ENCODE measurements around the gene REV3L. TPM values are rescaled to one million over a fixed set of nuclear protein-coding genes. Genes with fewer than 3 reads are reported as not detected.
A peak's percentile ranks its signal among the peaks of the same experiment; 100 is the strongest.

The REV3L gene
- total and polyA plus RNA-seq, 9 of the 15 experiments (the other 6 are each of a cell fraction or from before 2014, with no cell fraction given) = 5.5 to 24.4 (median 14.4) TPM

DNA sequence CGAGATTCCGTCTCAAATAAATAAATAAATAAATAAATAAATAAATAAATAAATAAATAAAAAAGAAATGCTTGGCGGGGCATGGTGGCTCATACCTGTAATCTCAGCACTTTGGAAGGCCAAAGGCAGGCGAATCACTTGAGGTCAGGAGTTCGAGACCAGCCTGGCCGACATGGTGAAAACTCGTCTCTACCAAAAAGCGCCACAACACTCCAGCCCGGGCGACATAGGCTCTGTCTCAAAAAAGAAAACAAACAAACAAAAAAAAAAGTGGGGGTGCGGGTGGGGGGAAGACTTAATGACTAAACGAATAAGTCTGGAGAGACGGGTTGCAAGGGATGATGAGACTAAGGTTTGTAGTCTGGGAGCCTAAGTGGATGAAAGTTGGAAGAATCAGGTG, 225.0 kb downstream of the REV3L start:
- FAIRE-seq = no peak
- ChIA-PET POLR2A (interaction anchor here (1.3 kb wide), 2 partner anchors 8 to 384 kb away, joined by 4 to 7 read pairs; no protein-coding TSS in a partner anchor), CTCF (ENCODE audit: low intra/inter-chr PET ratio) (interaction anchor here (1.8 kb wide), 1 partner anchor 384 kb away, joined by 14 read pairs; no protein-coding TSS in a partner anchor)
- DNase-seq (ENCODE audit: extremely low read depth in 1 of 4, low spot score in 3 of 4) = no peak
- Histone ChIP-seq H2AFZ (ENCODE audit: low read depth, low read length) (0 out of 2 replicates have a peak overlapping the region, but pooled peaks have one; percentile 88), H3K36me3 (ENCODE audit: control insufficient read depth, insufficient read depth, low read length) (peaks cover 6% of the 10 kb centered on the region; the same call in 2 of the 3 replicates), H3K9me3 (replicated peaks; ENCODE audit: control insufficient read depth, insufficient read depth, low read depth, low read length) (no peaks in the 10 kb centered on the region), H4K20me1 (replicated peaks; ENCODE audit: control insufficient read depth, insufficient read depth, low read length) (no peaks in the 10 kb centered on the region), H3K79me2 (ENCODE audit: control insufficient read depth, insufficient read depth, low read length) (peaks cover 33% of the 10 kb centered on the region), H3K4me3 (no peak overlapping the region), H3K9me1 (ENCODE audit: control insufficient read depth, insufficient read depth, low read length) (no peaks in the 10 kb centered on the region), H3K4me2 (ENCODE audit: insufficient read depth, low read length) (no peak overlapping the region), H3K9ac (ENCODE audit: insufficient read depth in 1 of 2, low read depth in 2 of 2, low read length in 2 of 2) (no peak overlapping the region), H3K27me3 (ENCODE audit: control insufficient read depth in 2 of 2, insufficient read depth in 2 of 2, low read length in 2 of 2) (no peaks in the 10 kb centered on the region), H3K4me1 (replicated peaks in 1 of 2; ENCODE audit: control insufficient read depth in 2 of 2, insufficient read depth in 2 of 2, low read length in 2 of 2) (peaks cover 8 to 16% of the 10 kb centered on the region in 2 experiments; a peak in 3 of 5 replicates), H3K27ac (ENCODE audit: extremely low read depth, low read depth, low read length) (no peak overlapping the region)
- intact Hi-C loops (cut with micrococcal nuclease) = loop anchor here (2.0 to 5.0 kb wide), 3 partner anchors 201 to 323 kb away; no protein-coding TSS in a partner anchor
- BruUV-seq (replicated peaks) = no TSS peak
- TF ChIP-seq ZNF217 (CRISPR knock-in tag; IDR thresholded peaks at IDR 0.05) (no peak), MAFK (IDR thresholded peaks at IDR 0.05; ENCODE audit: low read length) (no peak), SMAD4 (CRISPR knock-in tag; conservative IDR thresholded peaks at IDR 0.05) (no peak), TEAD1 (CRISPR knock-in tag; IDR thresholded peaks at IDR 0.05) (no peak), KAT8 (IDR thresholded peaks at IDR 0.05; ENCODE audit: low read depth) (no peak), MYBL2 (IDR thresholded peaks at IDR 0.05; ENCODE audit: low read depth) (no peak), MYBL2 (CRISPR knock-in tag; IDR thresholded peaks at IDR 0.05; ENCODE audit: borderline replicate concordance) (no peak), CC2D1A (IDR thresholded peaks at IDR 0.05) (no peak), ZFP36 (IDR thresholded peaks at IDR 0.05; ENCODE audit: low read depth, low read length, partially characterized antibody) (no peak), ZNF551 (CRISPR knock-in tag; IDR thresholded peaks at IDR 0.05) (no peak), ZNF184 (CRISPR knock-in tag; IDR thresholded peaks at IDR 0.05) (no peak)
- TF ChIP-seq, protein P1, sequence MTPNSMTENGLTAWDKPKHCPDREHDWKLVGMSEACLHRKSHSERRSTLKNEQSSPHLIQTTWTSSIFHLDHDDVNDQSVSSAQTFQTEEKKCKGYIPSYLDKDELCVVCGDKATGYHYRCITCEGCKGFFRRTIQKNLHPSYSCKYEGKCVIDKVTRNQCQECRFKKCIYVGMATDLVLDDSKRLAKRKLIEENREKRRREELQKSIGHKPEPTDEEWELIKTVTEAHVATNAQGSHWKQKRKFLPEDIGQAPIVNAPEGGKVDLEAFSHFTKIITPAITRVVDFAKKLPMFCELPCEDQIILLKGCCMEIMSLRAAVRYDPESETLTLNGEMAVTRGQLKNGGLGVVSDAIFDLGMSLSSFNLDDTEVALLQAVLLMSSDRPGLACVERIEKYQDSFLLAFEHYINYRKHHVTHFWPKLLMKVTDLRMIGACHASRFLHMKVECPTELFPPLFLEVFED (CRISPR knock-in tag; conservative IDR thresholded peaks at IDR 0.05) = no peak
- ATAC-seq = no peak
- in situ Hi-C loops (cut with MboI) = loop anchor here (25.0 kb wide), 1 partner anchor 379 kb away; no protein-coding TSS in a partner anchor
- 81% methylated on average over 13 of the region's 13 CpGs for WGBS (ENCODE audit: insufficient coverage, low coverage, missing lambda C conversion rate)
